Right ventricle myocardium superior (tissue), 1 donor: ENCODE results near the gene TMPRSS5. TPM values are rescaled to one million over a fixed set of nuclear protein-coding genes. Genes with fewer than 3 reads are reported as not detected.
"Not testable (repeated sequence)": the region's sequence is repeated elsewhere in the genome, so short reads cannot be mapped to it uniquely, and the experiment has no call there.

Source experiments
- ATAC-seq: fragments of 200-7000 bp; cut with Tn5 transposase; one replicate; pipeline ENCODE4 v1.9.1; 2020; ENCODE audit warnings: mild to moderate bottlenecking; ENCODE audit not compliant: poor library complexity
- DNase-seq: peaks from one replicate; pipeline ENCODE4 v3.0.0-alpha.2; 2020
- intact Hi-C: fragments of 100-400 bp; cut with DNase I; formaldehyde crosslinking; loops from one replicate; pipeline ENCODE4 v1.11.2; 2022
- total RNA-seq: library from RNA; stranded (reverse); fragmentation: NEBNext Ultra II Directional; extraction: Animal tissue kit (Norgen Biotek cat#: 25700); gene quantifications from one replicate; pipeline ENCODE4 v1.2.1, GENCODE V29; 2021
- donor health status: DM: no; HTN: yes; CAD: no; lungs with severe emphysema.

Gene TMPRSS5
- total RNA-seq, 1 donor from 2014 or later = 1.3 TPM

DNA sequence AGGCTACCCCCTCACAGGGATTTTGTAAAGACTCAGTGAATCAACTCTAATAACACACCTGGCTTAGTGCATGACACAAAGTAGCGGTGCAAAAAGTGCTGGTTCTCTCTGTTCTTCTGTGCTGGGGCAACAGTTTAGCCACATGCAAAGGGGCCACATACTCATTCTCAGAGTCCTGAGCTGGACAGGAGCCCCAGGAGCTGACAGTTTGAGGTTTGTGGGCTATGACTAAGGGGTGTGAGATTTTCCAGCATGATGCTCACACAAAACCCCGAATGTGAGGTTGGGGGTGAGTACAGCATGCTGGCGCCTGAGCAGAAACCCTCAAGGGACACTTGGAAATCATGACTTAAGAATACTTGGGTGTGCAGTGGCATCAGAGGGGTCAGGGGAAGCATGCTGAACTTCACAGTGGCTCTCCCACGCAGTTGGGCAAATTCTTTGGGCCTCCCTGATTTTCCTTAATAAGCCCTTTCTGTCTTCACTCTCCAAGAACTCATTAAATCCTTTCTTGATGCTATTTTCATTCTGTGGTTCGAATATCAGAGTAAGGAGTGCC lies 31.0 kb downstream of the TMPRSS5 start:
- intact Hi-C loops = no loop called here
- no peak for ATAC-seq

DNA sequence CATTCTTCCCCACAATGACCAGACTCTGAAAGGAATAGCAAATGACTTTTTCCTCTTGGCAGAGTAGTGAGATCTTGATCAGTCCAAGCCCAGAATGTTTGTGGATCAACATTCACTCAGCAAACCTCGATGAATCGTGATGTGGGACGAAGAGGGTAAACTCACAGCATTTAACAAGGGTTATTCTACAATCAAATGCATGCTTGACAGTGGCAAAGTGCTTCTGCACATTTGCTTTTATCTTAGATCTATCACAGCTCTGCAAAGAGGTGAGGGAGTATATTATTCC lies 31.8 kb downstream of the TMPRSS5 start:
- intact Hi-C loops = no loop called here
- no peak for ATAC-seq
- no peak for DNase-seq

More for the DNA sequence above, 31.0 kb downstream of the TMPRSS5 start:
- no peak for DNase-seq

DNA sequence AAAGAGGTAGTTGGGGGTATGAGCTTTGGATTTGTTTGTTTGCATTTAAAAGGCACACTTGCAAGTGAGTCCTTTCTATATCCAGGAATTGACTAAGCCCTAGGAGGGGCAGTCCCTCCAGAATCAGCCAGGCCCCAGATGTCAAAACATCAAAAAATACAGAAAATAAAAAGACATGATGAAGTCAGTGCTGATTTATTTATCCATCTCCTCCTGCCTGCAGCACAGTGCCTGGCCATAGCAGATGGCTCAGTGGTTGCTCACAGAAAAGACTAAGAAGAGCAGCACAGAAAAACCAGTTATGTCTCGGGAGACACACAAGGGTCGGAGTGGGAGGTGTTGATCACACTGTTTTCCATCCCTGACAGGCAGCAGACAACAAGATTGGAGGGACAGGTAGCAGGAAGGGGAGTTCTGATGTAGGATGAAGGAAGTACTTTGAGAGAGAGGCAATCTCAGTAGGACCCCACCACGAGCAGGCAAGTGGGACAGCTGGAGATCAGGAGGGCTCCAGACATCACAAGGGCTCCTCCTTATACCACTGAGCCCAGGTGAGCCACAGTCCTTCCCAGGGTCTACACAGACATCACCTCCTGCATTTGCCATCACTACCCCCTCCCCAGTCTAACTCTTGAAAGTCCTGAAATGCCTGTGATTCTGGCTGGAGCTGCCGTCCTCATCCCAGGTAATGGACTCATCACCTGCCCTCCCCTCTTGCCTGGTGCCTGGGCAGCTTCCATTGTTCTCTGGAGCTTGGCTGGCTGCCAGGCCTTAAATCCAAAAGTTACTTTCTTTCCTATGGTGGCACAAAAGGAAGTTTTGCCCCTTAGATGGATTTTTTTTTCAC lies 32.3 kb downstream of the TMPRSS5 start:
- ATAC-seq (no peak), DNase-seq (no peak)
- intact Hi-C loops = no loop called here

DNA sequence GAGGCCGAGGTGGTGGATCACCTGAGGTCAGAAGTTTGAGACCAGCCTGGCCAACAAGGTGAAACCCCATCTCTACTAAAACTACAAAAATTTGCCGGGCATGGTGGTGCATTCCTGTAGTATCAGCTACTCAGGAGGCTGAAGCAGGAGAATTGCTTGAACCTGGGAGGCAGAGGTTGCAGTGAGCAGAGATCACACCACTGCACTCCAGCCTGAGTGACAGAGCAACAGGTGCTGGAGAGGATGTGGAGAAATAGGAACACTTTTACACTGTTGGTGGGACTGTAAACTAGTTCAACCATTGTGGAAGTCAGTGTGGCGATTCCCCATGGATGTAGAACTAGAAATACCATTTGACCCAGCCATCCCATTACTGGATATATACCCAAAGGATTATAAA lies 34.2 kb downstream of the TMPRSS5 start:
- DNase-seq, intact Hi-C loops, ATAC-seq: not testable (repeated sequence)

DNA sequence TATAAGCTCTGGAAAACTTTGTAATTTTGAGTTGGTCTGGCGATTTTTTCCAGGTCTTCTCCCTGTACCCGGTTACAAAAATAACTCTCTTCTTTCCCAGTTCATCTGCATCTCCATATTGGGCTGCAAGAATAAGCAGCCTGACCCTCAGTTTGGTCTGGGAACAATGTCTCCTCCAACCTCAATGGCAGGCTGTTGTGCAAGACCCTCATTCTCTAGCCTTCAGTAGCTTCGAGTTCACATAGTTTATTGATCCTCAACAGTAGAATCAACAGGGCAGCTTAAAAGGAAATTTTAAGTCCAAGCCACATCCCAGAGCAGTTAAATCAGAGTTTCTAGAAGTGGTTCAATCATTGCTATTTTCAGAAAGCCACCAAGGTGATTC lies 35.3 kb downstream of the TMPRSS5 start:
- DNase-seq = no peak
- no peak for ATAC-seq
- intact Hi-C loops = no loop called here

DNA sequence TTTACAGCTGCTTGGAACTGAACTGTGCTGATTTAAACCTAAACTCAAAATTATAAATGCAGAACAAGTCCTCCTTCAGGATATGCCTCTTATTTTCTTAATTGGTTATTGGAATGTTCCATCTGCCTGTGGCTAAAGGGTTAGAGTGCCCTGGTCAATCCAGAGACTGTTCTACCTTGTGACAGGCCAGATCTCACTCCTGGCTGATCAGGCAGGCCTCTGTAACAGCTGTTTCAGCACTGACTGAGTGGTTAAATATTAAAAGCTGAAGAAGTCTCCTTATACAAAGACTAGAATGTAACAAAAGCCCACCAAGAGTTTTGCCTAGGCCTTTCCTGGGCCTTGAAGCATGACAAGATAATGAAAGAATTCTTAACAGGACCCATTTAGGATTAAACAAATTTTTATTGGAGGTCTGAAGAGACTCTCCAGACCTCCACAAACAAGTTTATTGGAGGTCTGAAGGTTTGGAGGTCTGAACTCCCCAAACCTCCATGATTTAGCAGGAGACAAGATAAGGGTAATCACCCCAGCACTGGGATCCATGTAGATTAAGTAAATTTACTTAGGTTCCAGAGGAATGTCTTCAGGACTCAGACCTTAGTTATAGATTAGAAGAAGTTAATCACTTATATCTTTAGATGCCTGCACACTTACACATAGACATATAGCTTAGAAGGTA lies 35.8 kb downstream of the TMPRSS5 start:
- no peak for ATAC-seq
- intact Hi-C loops = no loop called here
- DNase-seq = no peak

DNA sequence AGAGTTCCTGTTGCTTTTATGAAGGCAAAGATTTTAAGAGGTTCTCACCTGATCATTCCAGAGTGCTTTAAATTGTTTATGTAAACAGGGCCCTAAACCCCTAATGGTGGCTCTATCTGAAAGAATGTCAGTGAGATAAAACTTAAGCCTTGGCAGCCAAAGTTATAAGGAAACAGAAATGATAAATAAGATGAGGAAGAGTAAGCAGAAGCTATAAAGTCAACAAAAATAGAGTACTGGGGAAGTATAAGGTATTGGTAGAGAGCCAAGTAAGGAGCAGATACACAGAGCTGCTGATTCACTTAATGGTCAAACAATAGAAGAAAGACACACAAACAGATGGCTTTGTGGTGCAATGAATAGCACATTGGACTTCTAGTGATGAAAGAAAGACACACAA lies 37.9 kb downstream of the TMPRSS5 start:
- intact Hi-C loops = no loop called here
- no peak for ATAC-seq
- DNase-seq = no peak

DNA sequence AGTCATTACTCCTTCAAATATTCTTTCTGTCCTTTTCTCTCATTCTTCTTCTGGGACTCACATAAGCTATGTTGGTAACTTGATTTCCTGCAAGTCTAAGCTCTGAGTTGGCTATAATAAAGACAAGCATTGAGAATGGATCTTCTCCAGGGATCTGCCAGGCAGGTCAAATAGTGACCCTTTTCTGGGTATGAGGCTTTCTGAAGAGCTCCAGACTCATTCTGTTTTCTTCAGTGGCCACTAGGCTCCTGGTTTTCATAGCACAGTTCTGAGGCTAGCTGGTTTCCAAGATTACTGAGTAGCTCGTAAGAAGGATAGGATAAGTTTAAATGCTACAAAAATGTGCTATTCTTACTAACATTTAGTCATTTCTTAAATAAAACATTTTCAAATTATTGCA lies 38.3 kb downstream of the TMPRSS5 start:
- no peak for DNase-seq
- ATAC-seq = no peak
- intact Hi-C loops = no loop called here

DNA sequence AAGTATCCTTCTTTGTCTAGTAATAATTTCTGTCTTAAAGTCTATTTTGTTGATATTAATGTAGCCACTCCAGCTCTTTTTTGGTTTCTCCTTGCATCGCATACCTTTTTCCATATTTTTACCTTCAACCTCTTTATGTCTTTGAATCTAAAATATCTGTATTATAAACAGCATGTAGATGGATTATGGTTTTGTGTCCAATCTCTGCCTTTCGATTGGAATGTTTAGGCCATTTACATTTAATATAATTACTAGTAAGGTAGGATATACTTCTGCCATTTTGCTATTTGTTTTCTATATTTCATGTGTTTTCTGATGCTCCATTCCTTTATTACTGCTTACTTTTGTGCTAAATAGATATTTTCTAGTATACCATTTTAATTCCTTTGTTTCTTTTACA lies 39.5 kb downstream of the TMPRSS5 start:
- intact Hi-C loops = no loop called here
- DNase-seq = no peak
- ATAC-seq = no peak

DNA sequence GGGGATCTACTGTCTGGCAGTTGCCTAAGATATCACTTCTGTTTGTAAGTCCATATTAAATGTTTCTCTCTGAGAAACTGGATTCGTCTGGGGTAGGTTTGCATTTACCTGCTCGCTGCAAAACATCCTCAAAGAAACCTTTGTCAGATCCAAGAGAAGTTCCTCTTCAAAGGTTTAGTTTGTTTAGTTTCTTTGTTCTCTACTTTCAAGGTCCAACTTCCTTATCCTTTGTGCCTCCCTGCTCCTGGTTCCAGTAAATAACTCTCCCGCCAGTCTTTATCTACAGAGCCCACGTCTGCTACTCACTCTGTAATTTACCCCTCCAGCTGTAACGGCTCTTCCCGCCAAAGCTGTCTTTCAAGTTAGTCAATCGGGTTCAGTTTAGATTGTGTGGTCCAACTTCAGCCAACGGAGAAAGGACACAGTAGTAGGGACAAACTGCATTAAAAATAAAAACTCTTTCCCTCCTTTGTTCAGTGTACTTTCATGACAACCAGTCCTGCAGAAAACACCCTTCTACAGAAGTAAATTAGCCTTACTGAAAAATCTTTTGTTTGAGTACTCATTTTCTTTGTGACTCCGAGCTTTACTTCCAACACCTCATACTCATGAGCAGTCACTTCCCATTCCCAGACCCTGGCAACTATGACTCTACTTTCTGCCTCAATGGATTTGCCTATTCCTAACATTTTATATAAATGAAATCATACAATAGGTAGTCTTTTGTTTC lies 41.0 kb downstream of the TMPRSS5 start:
- ATAC-seq (no peak), DNase-seq (no peak)
- intact Hi-C loops = no loop called here

DNA sequence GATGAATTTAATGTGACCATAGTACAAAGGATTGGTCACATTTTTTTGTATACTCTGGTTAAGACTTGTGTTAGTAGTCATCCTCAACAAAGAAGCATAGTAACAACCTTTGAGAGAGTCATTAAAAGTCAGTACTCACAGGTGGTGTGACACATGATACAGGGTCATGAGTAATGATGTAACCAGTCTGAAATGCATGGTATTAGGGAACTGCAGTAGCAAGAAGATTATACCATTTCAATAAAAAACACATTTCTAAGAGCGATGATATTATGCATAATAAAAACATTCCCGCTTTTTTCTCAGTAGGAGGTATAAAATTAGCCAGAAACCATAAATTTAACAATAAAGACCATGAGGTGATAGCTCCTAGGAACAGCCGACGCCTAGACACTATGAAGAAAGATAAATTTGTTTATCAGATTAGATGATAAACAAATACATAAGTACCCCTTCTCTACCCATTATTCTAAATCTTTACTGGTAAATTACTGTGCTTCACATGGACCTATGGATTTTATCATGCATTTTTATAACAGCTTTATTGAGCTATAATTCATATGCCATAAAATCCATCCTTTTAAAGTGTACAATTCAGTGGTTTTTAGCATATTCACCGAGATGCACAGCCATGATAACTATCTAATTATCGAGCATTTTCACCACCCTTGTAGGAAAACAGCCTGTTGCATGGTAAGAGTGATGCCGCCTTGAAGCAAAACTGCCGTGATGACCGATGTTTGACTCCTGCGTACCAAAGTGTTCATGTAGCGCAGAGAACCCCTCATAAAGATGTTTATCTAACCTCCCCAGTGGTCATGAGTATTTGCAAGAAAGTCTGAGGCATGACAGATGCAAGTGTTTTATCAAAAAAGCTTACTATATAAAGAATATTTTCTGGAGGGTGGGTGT lies 41.8 kb downstream of the TMPRSS5 start:
- intact Hi-C loops = no loop called here
- ATAC-seq (no peak), DNase-seq (no peak)

DNA sequence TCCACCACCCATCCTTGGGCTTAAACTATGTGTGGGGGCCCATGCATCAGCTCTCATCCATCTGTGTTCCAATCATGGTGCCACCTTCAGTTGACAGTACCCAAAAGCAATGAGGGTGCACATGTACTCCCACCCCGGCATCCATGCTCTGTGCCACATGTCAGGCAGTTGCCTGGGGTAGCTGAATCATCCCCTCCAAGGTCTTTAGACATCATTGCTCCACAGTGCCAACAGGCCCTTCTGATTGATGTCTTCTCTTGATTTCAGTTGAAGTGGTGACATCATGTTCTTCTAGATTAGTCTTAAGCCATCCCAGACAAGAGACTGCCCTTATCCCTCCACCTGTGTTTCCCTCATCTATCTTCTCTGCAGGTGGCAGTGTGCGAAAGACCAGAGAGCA lies 42.5 kb downstream of the TMPRSS5 start:
- DNase-seq (no peak), ATAC-seq (no peak)
- intact Hi-C loops = no loop called here

DNA sequence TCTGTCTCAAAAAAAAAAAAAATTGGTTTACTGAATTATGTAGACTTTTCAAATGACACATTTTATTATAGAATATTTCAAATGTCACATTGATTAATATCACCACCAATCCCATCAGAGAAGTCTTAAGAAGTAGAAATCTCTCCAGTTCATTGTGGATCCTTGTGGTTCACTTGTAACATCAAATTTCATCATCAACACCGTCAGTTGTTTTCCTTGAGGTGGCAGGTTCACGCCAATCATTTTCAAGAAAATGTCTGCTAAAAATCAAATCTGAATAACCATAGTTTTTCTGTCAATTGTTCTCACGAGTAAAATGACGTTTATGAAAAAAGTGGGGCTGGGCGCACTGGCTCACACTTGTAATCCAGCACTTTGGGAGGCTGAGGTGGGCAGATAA lies 50.3 kb downstream of the TMPRSS5 start:
- intact Hi-C loops = no loop called here
- DNase-seq (no peak), ATAC-seq (no peak)

DNA sequence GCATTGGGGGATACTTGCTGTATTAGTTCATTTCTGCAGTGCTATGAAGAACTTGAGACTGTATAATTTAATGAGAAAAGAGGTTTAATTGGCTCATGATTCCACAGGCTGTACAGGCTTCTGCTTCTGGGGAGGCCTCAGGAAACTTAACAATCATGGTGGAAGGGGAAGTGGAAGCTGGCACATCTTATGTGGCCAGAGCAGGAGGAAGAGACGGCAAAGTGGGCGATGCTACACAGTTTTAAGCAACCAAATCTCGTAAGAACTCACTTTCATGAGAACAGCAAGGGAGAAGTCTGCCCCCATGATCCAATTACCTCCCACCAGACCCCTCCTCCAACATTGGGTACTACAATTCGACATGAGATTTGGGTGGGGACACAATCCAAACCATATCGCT lies 55.1 kb downstream of the TMPRSS5 start:
- DNase-seq (no peak), ATAC-seq (no peak)
- intact Hi-C loops = no loop called here

DNA sequence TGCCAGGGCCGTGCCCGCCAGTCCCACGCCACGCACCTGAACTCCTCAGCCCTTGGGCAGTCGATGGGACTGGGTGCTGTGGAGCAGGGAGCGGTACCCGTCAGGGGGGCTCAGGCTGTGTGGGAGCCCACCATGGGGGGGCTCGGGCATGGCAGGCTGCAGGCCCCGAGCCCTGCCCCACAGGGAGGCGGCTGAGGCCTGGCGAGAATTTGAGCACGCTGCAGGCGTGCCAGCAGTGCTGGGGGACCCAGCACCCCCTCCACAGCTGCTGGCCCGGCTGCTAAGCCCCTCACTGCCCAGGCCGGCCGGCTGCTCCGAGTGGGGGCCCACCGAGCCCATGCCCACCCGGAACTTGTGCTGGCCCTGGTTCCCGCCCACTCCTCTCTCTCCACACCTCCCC lies 56.8 kb downstream of the TMPRSS5 start:
- DNase-seq = no peak
- intact Hi-C loops = no loop called here
- ATAC-seq = no peak

DNA sequence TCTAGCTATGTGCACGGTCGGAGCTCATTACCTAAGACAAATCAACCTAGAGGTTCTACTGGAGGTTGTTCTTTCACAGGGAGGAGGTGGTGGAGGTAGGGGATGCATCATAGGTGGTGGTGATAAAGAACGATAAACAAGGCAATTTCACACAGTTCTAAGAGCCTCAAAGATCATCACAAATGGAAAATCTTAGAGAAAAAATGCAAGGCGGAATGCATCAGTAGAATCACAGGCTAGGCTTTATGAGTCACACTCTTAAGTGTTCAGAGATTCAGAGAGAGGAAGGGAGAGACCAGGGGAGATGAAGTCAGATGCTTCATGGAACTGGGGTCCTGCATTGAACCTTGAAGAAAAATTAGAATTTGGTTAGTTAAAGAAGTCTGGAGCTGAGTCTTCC lies 58.3 kb downstream of the TMPRSS5 start:
- ATAC-seq (no peak), DNase-seq (no peak)
- intact Hi-C loops = no loop called here

DNA sequence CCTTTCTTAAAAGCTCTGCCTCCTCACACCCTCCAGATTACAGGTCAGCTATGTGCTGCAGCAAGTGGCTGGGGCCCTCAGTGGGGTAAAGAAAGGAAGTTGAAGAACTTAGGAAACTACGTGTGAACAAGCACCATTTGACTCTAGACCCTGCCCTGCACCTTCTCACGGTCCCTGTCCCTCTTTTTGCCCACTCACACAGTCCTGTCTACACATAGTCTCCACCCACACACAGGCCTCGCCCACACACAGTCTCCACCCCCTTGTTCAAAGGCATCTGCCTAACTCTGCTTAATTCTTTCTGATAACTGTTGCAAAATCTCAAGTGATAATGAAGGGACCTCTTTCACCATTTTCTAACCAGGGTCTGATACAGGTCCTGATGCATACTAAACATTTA lies 59.0 kb downstream of the TMPRSS5 start:
- intact Hi-C loops = no loop called here
- ATAC-seq = no peak
- DNase-seq = no peak

DNA sequence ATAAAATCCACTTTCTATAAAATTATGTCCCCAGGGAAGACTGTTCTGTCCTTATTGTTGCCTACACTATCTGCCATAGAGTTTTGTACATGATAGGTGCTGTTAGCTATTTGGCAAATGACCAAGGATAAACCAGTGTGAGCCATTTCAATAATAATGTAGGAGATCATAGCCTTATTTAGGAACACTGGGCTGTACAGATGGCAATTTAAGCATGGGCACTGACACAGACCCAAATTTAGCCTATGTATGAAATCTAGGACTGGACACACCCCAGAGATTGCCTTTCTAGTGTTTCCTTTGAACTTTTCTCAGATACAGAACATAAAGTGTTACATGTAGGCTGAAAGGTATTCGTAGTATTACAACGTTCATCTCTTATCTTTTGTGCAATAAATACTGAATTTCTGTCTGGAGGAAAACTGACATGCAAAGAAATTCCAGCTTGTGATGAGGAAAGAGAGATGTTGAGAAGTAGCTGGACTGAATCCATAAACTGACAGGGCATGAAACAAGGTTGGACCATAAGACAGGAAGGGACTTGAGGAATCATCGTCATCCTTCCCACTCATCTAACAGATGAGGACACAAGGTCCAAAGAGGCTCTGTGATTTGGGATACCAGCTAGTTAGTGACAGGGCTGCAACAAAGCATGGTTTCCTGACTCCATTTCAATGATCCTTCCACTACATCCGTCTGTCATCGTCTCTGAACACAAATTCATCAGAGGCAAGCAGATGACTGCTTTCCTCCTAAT lies 60.3 kb downstream of the TMPRSS5 start:
- no peak for ATAC-seq
- intact Hi-C loops = no loop called here
- DNase-seq = no peak
